ENCODE data around the gene BABAM2.

The BABAM2 gene

DNA sequence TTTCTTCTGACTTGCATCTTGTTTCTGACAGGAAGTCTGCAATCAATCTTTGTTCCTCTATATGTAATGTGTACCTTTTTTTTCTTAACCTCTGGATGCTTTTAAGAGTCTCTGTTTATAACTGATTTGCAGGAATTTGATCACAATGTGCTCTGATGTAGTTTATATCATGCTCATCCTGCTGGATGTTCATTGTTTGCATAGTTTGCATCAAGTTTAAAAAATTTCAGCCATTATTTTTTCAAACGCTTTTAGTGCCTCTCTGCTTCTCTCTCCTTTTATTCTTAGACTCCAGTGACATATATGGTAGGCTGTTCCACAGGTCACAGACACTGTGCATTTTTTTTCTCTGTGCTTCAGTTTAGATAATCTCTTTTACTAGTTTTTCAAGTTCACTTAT, 24.3 kb upstream of the BABAM2 start:
- Histone ChIP-seq H3K27ac (no peak overlapping the region), H3K27me3 (ENCODE audit: control insufficient read depth, insufficient read depth, low read length) (no peaks in the 10 kb centered on the region), H3K4me3 (ENCODE audit: low read depth, low read length) (no peak overlapping the region), H3K9ac (no peak overlapping the region), H3K9me3 (ENCODE audit: control insufficient read depth, low read length) (no peaks in the 10 kb centered on the region), H3K4me2 (ENCODE audit: low read length) (no peak overlapping the region), H3K36me3 (ENCODE audit: control insufficient read depth, insufficient read depth, low read length) (no peaks in the 10 kb centered on the region), H2AFZ (no peak overlapping the region), H3K4me1 (no peaks in the 10 kb centered on the region), H3K79me2 (no peaks in the 10 kb centered on the region)
- TF ChIP-seq, protein P1, sequence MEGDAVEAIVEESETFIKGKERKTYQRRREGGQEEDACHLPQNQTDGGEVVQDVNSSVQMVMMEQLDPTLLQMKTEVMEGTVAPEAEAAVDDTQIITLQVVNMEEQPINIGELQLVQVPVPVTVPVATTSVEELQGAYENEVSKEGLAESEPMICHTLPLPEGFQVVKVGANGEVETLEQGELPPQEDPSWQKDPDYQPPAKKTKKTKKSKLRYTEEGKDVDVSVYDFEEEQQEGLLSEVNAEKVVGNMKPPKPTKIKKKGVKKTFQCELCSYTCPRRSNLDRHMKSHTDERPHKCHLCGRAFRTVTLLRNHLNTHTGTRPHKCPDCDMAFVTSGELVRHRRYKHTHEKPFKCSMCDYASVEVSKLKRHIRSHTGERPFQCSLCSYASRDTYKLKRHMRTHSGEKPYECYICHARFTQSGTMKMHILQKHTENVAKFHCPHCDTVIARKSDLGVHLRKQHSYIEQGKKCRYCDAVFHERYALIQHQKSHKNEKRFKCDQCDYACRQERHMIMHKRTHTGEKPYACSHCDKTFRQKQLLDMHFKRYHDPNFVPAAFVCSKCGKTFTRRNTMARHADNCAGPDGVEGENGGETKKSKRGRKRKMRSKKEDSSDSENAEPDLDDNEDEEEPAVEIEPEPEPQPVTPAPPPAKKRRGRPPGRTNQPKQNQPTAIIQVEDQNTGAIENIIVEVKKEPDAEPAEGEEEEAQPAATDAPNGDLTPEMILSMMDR (IDR thresholded peaks at IDR 0.05) = no peak

DNA sequence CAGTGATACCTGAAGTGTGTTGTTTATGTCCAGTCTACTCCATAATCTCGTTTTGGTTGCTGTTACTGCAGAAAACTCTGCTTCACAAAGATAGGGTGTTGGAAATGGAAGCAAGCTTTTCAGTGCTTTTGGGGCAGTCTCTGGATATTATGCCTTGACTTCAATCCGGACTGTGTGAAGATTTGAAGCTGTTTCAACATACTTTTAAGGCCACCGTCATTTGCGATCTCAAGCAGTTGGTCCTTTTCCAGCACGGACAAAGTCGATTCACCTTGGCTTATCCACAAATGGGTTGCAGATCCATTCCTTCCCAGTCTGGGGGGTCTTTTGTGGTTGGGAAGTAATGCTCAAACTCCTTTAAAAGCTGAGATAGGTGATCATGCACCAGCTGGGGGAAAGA, 20.8 kb upstream of the BABAM2 start:
- Histone ChIP-seq H3K36me3 (ENCODE audit: control insufficient read depth, insufficient read depth, low read length) (no peaks in the 10 kb centered on the region), H3K79me2 (no peaks in the 10 kb centered on the region), H3K27ac (no peak overlapping the region), H3K27me3 (ENCODE audit: control insufficient read depth, insufficient read depth, low read length) (no peaks in the 10 kb centered on the region), H2AFZ (no peak overlapping the region), H3K9ac (no peak overlapping the region), H3K4me3 (ENCODE audit: low read depth, low read length) (no peak overlapping the region), H3K9me3 (ENCODE audit: control insufficient read depth, low read length) (no peaks in the 10 kb centered on the region), H3K4me2 (ENCODE audit: low read length) (no peak overlapping the region), H3K4me1 (no peaks in the 10 kb centered on the region)
- TF ChIP-seq, protein P1 (IDR thresholded peaks at IDR 0.05) = no peak

DNA sequence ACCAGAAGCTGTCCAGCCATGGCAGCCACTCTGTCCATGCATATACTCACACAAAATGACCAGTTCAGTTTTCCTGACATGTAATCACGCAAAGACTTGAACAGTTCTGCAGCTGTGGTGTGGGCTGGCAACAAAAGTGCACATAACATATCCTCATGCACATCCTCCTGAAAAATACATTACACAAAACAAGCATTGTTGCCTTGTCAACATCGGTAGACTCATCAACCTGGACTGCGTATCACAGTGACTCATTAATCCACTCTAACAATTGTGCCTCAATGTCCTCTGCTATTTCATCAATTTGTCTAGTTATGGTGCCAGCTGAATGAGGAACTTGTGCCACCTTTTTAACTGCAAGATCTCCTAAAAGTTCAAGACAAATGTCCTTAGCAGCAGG, 19.8 kb upstream of the BABAM2 start:
- Histone ChIP-seq H3K4me1 (no peaks in the 10 kb centered on the region), H3K36me3 (ENCODE audit: control insufficient read depth, insufficient read depth, low read length) (no peaks in the 10 kb centered on the region), H3K4me3 (ENCODE audit: low read depth, low read length) (no peak overlapping the region), H3K4me2 (ENCODE audit: low read length) (no peak overlapping the region), H3K9ac (no peak overlapping the region), H3K79me2 (no peaks in the 10 kb centered on the region), H2AFZ (no peak overlapping the region), H3K27ac (no peak overlapping the region), H3K9me3 (ENCODE audit: control insufficient read depth, low read length) (no peaks in the 10 kb centered on the region), H3K27me3 (ENCODE audit: control insufficient read depth, insufficient read depth, low read length) (no peaks in the 10 kb centered on the region)
- TF ChIP-seq, protein P1 (IDR thresholded peaks at IDR 0.05) = no peak

DNA sequence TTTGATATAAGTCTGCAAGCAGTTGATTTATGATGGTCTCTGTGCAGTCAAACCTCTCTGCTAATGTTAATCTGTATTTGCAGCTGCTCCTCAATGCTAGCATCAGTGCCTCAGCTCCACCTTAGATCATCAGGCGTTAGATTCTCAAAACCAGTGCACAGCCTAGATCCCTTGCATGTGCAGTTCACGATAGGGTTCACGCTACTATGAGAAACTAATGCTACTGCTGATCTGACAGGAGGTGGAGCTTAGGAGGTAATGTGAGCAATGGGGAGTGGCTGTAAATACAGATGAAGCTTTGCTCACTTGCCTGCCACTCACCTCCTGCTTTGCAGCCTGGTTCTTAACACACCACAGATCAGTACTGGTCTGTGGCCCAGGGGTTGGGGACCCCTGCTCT, 18.7 kb upstream of the BABAM2 start:
- Histone ChIP-seq H3K4me1 (no peaks in the 10 kb centered on the region), H2AFZ (no peak overlapping the region), H3K9ac (no peak overlapping the region), H3K4me3 (ENCODE audit: low read depth, low read length) (no peak overlapping the region), H3K4me2 (ENCODE audit: low read length) (no peak overlapping the region), H3K27ac (no peak overlapping the region), H3K27me3 (ENCODE audit: control insufficient read depth, insufficient read depth, low read length) (no peaks in the 10 kb centered on the region), H3K79me2 (no peaks in the 10 kb centered on the region), H3K9me3 (ENCODE audit: control insufficient read depth, low read length) (peaks cover 7% of the 10 kb centered on the region), H3K36me3 (ENCODE audit: control insufficient read depth, insufficient read depth, low read length) (peaks cover 3% of the 10 kb centered on the region)
- TF ChIP-seq, protein P1 (IDR thresholded peaks at IDR 0.05) = no peak

DNA sequence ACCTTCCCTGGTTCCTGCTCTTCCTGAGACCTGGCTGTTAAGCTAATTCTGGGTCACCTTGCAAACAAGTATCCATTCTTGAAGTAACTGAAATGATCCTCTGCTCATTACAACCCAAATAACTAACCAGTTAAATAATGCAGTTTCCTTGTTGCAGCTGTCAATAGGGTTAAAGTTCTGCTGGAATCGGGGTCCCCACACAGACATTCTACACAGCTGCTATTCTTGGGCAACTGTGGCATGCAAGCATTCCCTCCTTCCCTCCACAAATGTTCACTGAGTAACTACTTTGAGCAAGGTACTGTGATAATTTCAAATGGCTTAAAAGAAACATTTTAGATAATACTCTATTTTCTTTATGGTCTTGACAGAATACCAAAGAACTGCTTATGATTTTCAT, 17.4 kb upstream of the BABAM2 start:
- no peak overlapping the region for H3K27ac ChIP-seq
- TF ChIP-seq, protein P1 (IDR thresholded peaks at IDR 0.05) = no peak

More for the DNA sequence above, 17.4 kb upstream of the BABAM2 start:
- Histone ChIP-seq H3K9me3 (ENCODE audit: control insufficient read depth, low read length) (peaks cover 7% of the 10 kb centered on the region), H3K4me3 (ENCODE audit: low read depth, low read length) (no peak overlapping the region), H3K4me1 (no peaks in the 10 kb centered on the region), H3K36me3 (ENCODE audit: control insufficient read depth, insufficient read depth, low read length) (peaks cover 3% of the 10 kb centered on the region), H2AFZ (no peak overlapping the region), H3K27me3 (ENCODE audit: control insufficient read depth, insufficient read depth, low read length) (no peaks in the 10 kb centered on the region), H3K9ac (no peak overlapping the region), H3K79me2 (no peaks in the 10 kb centered on the region), H3K4me2 (ENCODE audit: low read length) (no peak overlapping the region)

All from parathyroid adenoma (tissue), 2 donors.